GM18868 (cell line): ENCODE results near the gene CNST.

Source experiments
- ATAC-seq: cut with Tn5 transposase; IDR thresholded peaks from one replicate; pipeline ENCODE4 v1.9.1; 2021; ENCODE audit warnings: mild to moderate bottlenecking, moderate library complexity; ENCODE audit not compliant: unreplicated experiment

The CNST gene, protein sequence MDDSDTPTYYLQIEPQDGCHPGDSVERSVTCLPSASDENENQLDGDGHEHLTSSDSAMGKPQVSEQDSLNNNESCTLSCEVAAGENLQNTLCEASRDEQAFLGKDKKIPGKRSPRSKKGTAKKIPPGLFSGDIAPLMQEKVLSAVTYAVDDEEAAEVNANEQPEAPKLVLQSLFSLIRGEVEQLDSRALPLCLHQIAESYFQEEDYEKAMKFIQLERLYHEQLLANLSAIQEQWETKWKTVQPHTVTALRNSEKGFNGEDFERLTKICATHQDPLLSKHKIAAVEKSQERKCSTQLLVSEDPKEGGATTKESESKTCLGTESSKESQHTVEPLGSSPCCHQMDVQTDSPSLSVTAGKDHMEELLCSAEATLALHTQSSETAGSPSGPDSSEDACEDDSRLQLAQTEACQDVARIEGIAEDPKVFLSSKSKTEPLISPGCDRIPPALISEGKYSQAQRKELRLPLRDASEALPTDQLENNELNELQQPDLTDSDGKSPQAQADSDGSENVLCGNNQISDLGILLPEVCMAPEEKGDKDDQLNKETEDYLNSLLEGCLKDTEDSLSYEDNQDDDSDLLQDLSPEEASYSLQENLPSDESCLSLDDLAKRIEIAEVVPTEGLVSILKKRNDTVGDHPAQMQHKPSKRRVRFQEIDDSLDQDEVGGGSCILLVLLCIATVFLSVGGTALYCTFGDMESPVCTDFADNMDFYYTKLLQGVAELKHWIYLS

GRCh38 chr1:246566128-246566812, at the start of gene CNST, which contains the start of gene TFB2M:
Gene CNST (plus strand): TSS chr1:246566456. CDS start chr1:246591563, 25,107 bp downstream.
Gene TFB2M (minus strand): TSS chr1:246566261. CDS start chr1:246566138, 123 bp downstream.
- peak; percentile 93 for ATAC-seq

DNA sequence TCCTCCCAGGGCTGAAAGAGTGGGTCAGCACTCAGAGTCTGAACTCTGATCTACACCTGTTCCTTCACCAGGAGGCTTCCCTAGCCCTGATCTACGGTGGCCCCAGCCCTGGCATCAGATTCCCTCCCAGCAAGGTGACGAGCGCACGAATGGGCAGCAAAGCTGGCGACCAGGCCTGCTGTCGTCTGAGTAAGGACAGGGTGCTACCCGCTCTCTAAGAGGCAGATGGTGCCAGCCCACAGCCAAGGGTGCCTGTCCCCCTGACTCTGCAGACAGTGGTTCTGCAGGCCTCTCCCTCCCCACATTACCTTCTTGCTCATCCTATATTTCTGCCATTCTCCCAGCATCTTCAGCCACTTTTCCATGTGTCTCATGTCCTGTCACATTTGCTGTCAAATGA, 48.9 kb upstream of the CNST start:
- no peak for ATAC-seq

GRCh38 chr1:246518456-246519205, 47.6 kb upstream of the CNST start:
- no peak for ATAC-seq

DNA sequence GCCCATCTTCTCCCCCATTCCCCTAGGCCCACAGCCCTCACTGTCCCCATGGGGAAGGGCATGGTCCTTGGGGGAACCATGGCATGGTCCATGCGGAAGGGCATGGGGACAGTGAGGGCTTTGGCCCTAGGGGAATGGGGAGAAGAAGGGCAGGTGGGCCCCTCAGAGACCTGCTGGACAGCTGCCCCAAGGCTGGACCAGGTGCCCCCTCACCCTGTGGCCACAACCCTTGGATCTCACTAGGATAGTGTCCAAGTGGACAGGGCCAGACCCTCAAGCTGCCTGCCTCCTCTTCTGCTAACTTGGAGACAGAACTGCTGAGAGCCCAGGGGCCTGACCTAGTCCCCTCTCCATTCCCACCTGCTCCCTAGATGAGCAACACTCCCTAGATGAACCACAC, 46.7 kb upstream of the CNST start:
- no peak for ATAC-seq

- ATAC-seq: no peak
Observed at GRCh38 chr1:246526380-246526779, 39.9 kb upstream of the CNST start.

DNA sequence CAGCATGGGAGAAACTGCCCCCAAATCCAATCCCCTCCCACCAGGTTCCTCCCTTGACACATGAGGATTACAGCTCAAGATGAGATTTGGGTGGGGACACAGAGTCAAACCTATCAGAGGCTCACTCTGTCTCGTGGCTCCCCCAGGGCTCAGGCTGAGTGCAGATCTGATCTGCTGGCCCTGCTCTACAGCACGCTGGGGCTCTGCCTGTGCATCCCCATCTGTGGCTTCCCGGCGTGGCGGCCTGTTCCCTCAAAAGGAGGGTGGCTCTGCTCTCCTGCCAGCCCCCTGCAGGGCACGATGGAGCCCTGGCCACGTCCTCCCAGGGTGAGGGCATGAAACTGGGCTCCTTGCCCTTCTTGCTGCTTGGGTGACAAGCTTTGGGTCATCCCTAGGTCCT, 39.3 kb upstream of the CNST start:
- no peak for ATAC-seq

DNA sequence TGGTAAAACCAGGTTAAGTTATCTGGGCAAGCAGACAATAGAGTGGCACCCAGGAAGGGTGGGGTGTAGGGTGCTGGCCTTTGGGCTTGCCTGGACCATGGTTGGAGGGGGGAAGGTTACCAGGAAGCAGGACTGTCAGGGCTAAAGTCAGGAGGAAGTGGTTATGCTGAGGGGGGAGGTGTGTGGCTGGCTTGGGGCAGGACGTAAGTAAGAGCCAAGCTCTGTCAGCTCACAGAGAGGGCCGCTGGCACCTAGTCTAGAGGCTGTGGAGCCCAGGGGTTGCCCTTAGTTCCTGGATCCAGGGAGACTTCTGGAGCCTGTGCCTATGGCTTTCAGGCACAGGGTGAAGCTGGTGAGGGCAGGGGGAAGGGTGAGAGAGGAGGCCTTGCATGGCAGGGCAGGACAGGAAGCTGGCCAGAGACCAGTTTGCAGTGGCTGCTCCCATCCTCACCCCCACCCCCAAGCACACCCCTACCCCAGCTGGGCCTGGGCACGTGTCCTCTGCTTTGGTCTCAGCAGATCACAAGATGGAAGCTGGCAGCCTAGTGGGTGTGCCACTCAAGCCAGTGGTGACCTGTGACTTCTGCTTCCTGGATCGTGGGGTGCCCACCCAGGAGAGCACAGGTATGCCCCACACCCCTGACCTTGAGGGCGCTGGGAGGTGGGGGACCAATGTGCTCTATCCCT, 38.7 kb upstream of the CNST start:
- ATAC-seq: no peak

GRCh38 chr1:246528933-246529731, 37.1 kb upstream of the CNST start:
- no peak for ATAC-seq

- ATAC-seq: no peak
Observed at GRCh38 chr1:246530482-246530881, 35.8 kb upstream of the CNST start.

GRCh38 chr1:246532519-246532918, 33.7 kb upstream of the CNST start:
- ATAC-seq: no peak

DNA sequence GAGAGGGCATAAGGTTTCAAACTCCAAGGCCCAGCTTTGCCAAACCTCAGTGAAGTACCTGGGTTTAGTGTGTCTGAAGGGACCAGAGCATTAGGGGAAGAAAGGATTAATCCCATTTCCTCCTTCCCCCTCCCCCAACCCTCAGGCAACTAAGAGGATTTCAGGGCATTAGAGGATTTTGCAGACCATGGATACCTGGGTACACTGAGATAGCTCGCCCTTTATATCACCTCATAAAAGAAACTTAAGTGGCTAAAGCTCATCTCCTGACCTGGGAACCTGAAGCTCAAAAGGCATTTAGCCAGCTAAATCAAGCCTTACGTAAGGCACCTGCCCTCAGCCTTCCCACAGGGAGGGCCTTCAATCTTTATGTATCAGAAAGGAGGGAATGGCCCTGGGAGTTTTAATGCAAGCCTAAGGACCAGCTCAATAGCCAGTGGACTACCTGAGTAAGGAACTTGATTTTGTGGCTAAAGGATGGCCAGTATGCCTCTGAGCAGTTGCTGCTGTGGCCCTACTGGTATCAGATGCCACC, 32.8 kb upstream of the CNST start:
- ATAC-seq: no peak

- ATAC-seq: no peak
Observed at GRCh38 chr1:246534114-246534513, 32.1 kb upstream of the CNST start.

GRCh38 chr1:246537441-246537840, 28.8 kb upstream of the CNST start:
- ATAC-seq: no peak

GRCh38 chr1:246537887-246538286, 28.4 kb upstream of the CNST start:
- no peak for ATAC-seq

DNA sequence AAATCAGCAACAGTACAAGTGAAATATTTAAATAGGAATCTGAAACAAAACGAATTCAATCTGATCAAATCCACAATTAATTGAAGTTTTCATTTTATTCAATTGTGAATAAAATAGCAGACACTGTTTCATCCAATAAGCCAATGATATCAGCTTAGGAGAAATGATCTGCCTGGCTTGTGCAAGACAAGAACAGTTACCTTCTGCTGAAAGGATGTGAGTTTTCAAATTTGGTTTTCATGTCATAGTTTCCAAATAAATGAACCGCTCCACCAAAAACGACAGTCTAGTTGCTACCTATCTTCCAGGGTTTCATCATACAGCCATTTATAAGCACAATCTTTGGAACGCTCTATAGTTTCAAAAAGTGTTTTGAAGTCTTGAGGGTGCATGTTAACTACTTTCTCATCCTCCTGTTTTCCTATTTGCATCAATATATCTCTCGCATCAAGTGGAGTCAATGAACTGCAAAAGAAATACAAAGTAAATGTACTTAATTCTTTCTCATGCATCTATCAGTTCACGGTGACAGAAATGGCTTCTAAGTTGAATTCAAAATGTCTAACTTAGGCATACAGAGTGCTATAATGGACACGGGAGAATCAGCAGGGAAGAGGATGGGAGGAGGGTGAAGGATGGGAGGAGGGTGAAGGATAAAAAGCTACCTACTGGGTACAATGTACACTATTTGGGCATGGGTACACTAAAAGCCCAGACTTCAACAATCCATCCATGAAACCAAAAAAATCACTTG, 25.3 kb upstream of the CNST start:
- ATAC-seq: no peak

GRCh38 chr1:246544001-246544400, 22.3 kb upstream of the CNST start:
- ATAC-seq: no peak

DNA sequence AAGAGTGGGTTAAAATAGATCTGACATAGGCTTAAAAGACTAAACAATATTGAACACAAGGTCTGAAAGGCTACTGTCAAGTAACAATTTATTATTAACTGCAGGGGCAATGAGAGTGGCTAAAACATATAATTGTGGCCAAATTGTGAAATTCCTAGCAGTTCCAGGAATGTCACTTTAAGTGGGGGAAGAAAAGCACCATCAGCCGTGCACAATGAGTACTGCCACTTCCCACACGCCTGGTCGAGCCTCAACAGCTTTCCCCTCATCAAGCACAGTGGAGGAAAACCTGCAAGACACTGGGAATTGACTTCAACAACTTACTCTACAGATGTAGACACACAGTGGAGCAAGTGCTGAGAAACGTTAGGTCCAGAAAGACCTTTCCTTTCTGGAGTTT, 16.6 kb upstream of the CNST start:
- ATAC-seq: no peak

DNA sequence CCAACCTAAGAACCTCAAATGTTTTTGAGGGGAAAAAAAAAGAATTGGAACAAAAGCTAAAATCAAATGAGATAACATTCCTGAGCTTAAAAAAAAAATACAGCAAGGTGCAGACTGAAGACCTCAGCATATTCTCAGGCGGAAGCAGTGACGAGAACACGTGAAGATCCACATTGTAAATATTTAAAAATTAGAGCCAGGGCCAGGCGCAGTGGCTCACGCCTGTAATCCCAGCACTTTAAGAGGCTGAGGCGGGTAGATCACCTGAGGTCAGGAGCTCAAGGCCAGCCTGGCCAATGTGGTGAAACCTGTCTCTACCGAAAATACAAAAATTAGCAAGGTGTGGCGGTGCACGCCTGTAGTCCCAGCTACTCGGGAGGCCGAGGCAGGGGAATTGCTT, 15.9 kb upstream of the CNST start:
- ATAC-seq: no peak

DNA sequence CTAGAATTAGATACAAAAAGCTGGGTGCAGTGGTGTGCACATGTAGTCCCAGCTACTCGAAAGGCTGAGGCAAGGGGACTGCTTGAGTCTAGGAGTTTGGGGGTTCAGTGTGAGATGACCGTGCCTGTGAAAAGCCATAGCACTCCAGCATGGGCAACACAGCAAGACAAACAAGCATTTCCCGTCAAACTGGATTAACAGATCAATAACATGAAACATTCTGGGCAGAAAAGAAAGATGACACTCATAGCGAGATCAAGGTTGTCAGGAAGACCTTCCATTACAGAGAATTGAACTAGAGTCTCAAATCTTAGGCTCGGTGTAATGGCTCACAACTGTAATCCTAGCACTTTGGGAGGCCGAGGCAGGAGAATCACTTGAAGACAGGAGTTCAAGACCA, 14.1 kb upstream of the CNST start:
- ATAC-seq: no peak
